SK-N-SH (cell line): ENCODE measurements around the gene GNB2.

ENCODE experiments used
- CHD2 ChIP-seq: fragments of 150-350 bp; IDR thresholded peaks from 2 replicates; pipeline ENCODE4 v1.6.1; 2018; ENCODE audit warnings: low read length; ENCODE audit not compliant: partially characterized antibody
- EP300 ChIP-seq, 2 experiments: IDR thresholded peaks; 2 replicates each; pipeline versions ENCODE4 v1.4.0 to v1.6.1; 2012; ENCODE audit warnings: borderline replicate concordance in 1 of 2, low read depth in 1 of 2, low read length in 1 of 2
- EZH2phosphoT487 ChIP-seq: fragments of 200-600 bp; sonication (generic); IDR thresholded peaks from 2 replicates; pipeline ENCODE4 v1.6.1; 2017; ENCODE audit warnings: low read depth, mixed run types, mild to moderate bottlenecking, antibody characterized with exemption, moderate library complexity, borderline replicate concordance
- FOSL2 ChIP-seq: IDR thresholded peaks from 2 replicates; pipeline ENCODE4 v1.4.0; 2012; ENCODE audit warnings: low read depth, mild to moderate bottlenecking, moderate library complexity, borderline replicate concordance
- MXI1 ChIP-seq: IDR thresholded peaks from 2 replicates; pipeline ENCODE4 v1.6.1; 2012; ENCODE audit warnings: mild to moderate bottlenecking, low read depth, low read length, improper control_type of control experiment
- NRF1 ChIP-seq: IDR thresholded peaks from 2 replicates; pipeline ENCODE4 v1.6.1; 2012; ENCODE audit warnings: low read depth, mild to moderate bottlenecking, low read length
- POLR2AphosphoS5 ChIP-seq: IDR thresholded peaks from 2 replicates; pipeline ENCODE4 v1.6.1; 2012; ENCODE audit warnings: low read depth, low read length
- TAF1 ChIP-seq: IDR thresholded peaks from 2 replicates; pipeline ENCODE4 v1.6.1; 2012; ENCODE audit warnings: low read depth, mild to moderate bottlenecking, low read length, moderate library complexity, borderline replicate concordance
- TF ChIP-seq, protein P1 (sequence below): IDR thresholded peaks from 2 replicates; pipeline ENCODE4 v1.6.1; 2012; ENCODE audit warnings: mild to moderate bottlenecking, low read depth, low read length, moderate library complexity
- TF ChIP-seq, protein P2 (sequence below): fragments of 200-600 bp; sonication (generic); IDR thresholded peaks from 2 replicates; pipeline ENCODE4 v1.6.1; 2017; ENCODE audit warnings: antibody characterized with exemption, mild to moderate bottlenecking, moderate library complexity
- TF ChIP-seq, protein P3 (sequence below): IDR thresholded peaks from 2 replicates; pipeline ENCODE4 v1.4.0; 2012; ENCODE audit warnings: low read depth

DNA sequence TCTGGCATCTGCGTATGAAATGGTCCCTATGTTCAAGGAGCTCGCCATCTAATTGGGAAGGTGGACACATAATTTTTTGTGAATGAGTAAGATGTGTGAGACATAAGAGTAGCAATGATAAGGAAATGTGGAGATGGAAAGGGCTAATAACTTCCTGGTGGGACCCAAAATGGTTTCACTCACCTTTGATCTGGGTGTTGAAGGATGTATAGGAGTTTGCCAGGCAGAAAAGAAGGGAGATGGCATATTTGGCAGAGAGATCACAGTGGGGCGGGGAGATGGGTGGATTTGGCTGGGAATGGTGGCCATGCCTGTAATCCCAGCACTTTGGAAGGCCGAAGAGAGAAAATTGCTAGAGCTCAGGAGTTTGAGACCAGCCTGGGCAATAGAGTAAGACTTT, 36.9 kb downstream of the GNB2 start:
- TF ChIP-seq, protein P1, sequence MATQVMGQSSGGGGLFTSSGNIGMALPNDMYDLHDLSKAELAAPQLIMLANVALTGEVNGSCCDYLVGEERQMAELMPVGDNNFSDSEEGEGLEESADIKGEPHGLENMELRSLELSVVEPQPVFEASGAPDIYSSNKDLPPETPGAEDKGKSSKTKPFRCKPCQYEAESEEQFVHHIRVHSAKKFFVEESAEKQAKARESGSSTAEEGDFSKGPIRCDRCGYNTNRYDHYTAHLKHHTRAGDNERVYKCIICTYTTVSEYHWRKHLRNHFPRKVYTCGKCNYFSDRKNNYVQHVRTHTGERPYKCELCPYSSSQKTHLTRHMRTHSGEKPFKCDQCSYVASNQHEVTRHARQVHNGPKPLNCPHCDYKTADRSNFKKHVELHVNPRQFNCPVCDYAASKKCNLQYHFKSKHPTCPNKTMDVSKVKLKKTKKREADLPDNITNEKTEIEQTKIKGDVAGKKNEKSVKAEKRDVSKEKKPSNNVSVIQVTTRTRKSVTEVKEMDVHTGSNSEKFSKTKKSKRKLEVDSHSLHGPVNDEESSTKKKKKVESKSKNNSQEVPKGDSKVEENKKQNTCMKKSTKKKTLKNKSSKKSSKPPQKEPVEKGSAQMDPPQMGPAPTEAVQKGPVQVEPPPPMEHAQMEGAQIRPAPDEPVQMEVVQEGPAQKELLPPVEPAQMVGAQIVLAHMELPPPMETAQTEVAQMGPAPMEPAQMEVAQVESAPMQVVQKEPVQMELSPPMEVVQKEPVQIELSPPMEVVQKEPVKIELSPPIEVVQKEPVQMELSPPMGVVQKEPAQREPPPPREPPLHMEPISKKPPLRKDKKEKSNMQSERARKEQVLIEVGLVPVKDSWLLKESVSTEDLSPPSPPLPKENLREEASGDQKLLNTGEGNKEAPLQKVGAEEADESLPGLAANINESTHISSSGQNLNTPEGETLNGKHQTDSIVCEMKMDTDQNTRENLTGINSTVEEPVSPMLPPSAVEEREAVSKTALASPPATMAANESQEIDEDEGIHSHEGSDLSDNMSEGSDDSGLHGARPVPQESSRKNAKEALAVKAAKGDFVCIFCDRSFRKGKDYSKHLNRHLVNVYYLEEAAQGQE: no peak
- TF ChIP-seq, protein P2, sequence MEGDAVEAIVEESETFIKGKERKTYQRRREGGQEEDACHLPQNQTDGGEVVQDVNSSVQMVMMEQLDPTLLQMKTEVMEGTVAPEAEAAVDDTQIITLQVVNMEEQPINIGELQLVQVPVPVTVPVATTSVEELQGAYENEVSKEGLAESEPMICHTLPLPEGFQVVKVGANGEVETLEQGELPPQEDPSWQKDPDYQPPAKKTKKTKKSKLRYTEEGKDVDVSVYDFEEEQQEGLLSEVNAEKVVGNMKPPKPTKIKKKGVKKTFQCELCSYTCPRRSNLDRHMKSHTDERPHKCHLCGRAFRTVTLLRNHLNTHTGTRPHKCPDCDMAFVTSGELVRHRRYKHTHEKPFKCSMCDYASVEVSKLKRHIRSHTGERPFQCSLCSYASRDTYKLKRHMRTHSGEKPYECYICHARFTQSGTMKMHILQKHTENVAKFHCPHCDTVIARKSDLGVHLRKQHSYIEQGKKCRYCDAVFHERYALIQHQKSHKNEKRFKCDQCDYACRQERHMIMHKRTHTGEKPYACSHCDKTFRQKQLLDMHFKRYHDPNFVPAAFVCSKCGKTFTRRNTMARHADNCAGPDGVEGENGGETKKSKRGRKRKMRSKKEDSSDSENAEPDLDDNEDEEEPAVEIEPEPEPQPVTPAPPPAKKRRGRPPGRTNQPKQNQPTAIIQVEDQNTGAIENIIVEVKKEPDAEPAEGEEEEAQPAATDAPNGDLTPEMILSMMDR: no peak
- TF ChIP-seq CHD2 (no peak), POLR2AphosphoS5 (no peak), NRF1 (no peak), EZH2phosphoT487 (no peak), MXI1 (no peak), FOSL2 (no peak), EP300 (IDR thresholded peaks at IDR 0.05; ENCODE audit: borderline replicate concordance in 1 of 2, low read depth in 1 of 2, low read length in 1 of 2) (no peak), TAF1 (no peak)
- TF ChIP-seq, protein P3, sequence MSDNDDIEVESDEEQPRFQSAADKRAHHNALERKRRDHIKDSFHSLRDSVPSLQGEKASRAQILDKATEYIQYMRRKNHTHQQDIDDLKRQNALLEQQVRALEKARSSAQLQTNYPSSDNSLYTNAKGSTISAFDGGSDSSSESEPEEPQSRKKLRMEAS: no peak
